ENCODE data around the gene GPER1. TPM values are rescaled to one million over a fixed set of nuclear protein-coding genes. Genes with fewer than 3 reads are reported as not detected.

The GPER1 gene
- total RNA-seq, 3 donors from 2014 or later, result 7.9 to 14.7 (median 9.8) TPM

GRCh38 chr7:1124164-1124563 is 36.3 kb downstream of the GPER1 start:
- TF ChIP-seq CTCF (IDR thresholded peaks at IDR 0.05), result no peak
- H3K9me3 ChIP-seq, result no peaks in the 10 kb centered on the region
- ATAC-seq (no peak), DNase-seq (peak in 1 of 3 donors; percentile 40)
- no peaks in the 10 kb centered on the region for H3K36me3 ChIP-seq (ENCODE audit: low read depth)
- H3K4me3 ChIP-seq, result no peak overlapping the region
- no peaks in the 10 kb centered on the region for H3K4me1 ChIP-seq (ENCODE audit: low read depth)
- intact Hi-C loops (cut with DNase I, micrococcal nuclease), result no loop called here

GRCh38 chr7:1124816-1125602 is 37.1 kb downstream of the GPER1 start:
- H3K4me1 ChIP-seq (ENCODE audit: low read depth), result no peaks in the 10 kb centered on the region
- H3K4me3 ChIP-seq, result no peak overlapping the region
- ATAC-seq (peak; percentile 42), DNase-seq (peak in 1 of 3 donors; percentile 45)
- intact Hi-C loops (cut with DNase I, micrococcal nuclease), result no loop called here
- H3K36me3 ChIP-seq (ENCODE audit: low read depth), result no peaks in the 10 kb centered on the region
- H3K9me3 ChIP-seq, result no peaks in the 10 kb centered on the region
- no peak for TF ChIP-seq CTCF (IDR thresholded peaks at IDR 0.05)

- DNase-seq (peak in 1 of 3 donors; percentile 31), ATAC-seq (no peak)
- Histone ChIP-seq H3K4me3 (no peak overlapping the region), H3K36me3 (ENCODE audit: low read depth) (no peaks in the 10 kb centered on the region), H3K4me1 (ENCODE audit: low read depth) (no peaks in the 10 kb centered on the region), H3K9me3 (no peaks in the 10 kb centered on the region)
- TF ChIP-seq CTCF (IDR thresholded peaks at IDR 0.05), result no peak
- intact Hi-C loops (cut with DNase I, micrococcal nuclease), result no loop called here
These were observed 37.7 kb downstream of the GPER1 start for GRCh38 chr7:1125603-1125969.

- ATAC-seq, result no peak
- no peaks in the 10 kb centered on the region for H3K36me3 ChIP-seq (ENCODE audit: low read depth)
- no peaks in the 10 kb centered on the region for H3K4me1 ChIP-seq (ENCODE audit: low read depth)
- TF ChIP-seq CTCF (IDR thresholded peaks at IDR 0.05), result no peak
- no peak overlapping the region for H3K4me3 ChIP-seq
- H3K9me3 ChIP-seq, result no peaks in the 10 kb centered on the region
- DNase-seq, result peak in 1 of 3 donors; percentile 34
- intact Hi-C loops (cut with DNase I, micrococcal nuclease), result no loop called here
These were observed 39.1 kb downstream of the GPER1 start for GRCh38 chr7:1127001-1127400.

GRCh38 chr7:1129431-1129830 is 41.5 kb downstream of the GPER1 start:
- Histone ChIP-seq H3K9me3 (no peaks in the 10 kb centered on the region), H3K4me1 (ENCODE audit: low read depth) (no peaks in the 10 kb centered on the region), H3K4me3 (no peak overlapping the region), H3K36me3 (ENCODE audit: low read depth) (no peaks in the 10 kb centered on the region)
- no peak for TF ChIP-seq CTCF (IDR thresholded peaks at IDR 0.05)
- DNase-seq (peak in 1 of 3 donors; percentile 22), ATAC-seq (no peak)
- intact Hi-C loops (cut with DNase I, micrococcal nuclease), result no loop called here
